Lower leg skin (tissue), 3 donors: ENCODE data around the gene RAB10.

Experiments used
- POLR2A ChIP-seq, 2 donors: fragments of 450-650 bp; IDR thresholded peaks; one replicate each; pipeline ENCODE4 v1.6.1; 2016 to 2017; ENCODE audit warnings: antibody characterized with exemption in 2 of 2, mild to moderate bottlenecking in 1 of 2, moderate library complexity in 1 of 2
- TF ChIP-seq, protein P1 (sequence below), 3 donors: fragments of 450-650 bp; IDR thresholded peaks; one replicate each; pipeline ENCODE4 v1.5.1; 2016; ENCODE audit warnings: antibody characterized with exemption in 3 of 3, mild to moderate bottlenecking in 3 of 3, moderate library complexity in 2 of 3

DNA sequence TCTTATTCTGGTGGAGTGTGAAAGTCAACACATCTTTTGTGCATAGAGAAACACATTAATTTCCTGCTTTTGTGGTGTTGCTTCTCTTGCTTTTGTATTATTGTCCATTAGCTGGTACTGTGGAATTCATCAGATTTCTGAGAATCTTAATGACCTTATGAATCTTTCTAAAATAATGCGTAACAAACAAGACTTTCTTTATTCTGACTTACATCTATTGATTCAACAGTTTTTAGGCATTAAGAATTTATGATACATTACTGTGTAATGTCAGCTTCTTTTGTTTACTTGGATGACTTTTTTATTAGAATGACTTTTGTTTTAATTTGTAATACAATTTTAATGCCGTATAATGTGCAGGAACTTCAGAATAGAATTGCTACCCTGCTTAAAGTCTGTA is 43.4 kb downstream of the RAB10 start:
- TF ChIP-seq, protein P1, sequence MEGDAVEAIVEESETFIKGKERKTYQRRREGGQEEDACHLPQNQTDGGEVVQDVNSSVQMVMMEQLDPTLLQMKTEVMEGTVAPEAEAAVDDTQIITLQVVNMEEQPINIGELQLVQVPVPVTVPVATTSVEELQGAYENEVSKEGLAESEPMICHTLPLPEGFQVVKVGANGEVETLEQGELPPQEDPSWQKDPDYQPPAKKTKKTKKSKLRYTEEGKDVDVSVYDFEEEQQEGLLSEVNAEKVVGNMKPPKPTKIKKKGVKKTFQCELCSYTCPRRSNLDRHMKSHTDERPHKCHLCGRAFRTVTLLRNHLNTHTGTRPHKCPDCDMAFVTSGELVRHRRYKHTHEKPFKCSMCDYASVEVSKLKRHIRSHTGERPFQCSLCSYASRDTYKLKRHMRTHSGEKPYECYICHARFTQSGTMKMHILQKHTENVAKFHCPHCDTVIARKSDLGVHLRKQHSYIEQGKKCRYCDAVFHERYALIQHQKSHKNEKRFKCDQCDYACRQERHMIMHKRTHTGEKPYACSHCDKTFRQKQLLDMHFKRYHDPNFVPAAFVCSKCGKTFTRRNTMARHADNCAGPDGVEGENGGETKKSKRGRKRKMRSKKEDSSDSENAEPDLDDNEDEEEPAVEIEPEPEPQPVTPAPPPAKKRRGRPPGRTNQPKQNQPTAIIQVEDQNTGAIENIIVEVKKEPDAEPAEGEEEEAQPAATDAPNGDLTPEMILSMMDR (IDR thresholded peaks at IDR 0.05) = no peak
- TF ChIP-seq POLR2A (IDR thresholded peaks at IDR 0.05) = no peak
